ENCODE results near the gene FOXJ1.

Gene FOXJ1

GRCh38 chr17:76160896-76161528 lies 20.0 kb upstream of the FOXJ1 start:
- DNase-seq, result no peak

DNA sequence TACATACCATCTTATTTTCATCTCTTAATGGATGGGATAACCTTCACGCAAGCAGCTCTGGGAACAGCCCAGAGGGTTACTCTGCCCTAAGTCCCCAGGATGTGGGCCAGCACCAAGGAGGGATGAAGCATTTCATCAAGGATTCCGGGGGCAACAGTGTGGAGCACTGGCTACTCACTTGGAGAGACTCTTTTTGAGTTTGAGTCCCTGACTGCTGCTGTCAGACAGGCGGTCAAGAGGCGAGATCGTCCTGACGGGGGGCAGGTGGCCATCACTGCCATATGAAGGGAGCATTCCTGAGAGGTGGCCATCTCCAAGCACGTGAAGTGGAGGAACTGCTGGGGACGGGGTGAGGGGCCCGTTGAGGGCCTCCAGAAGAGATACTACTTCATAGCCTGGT lies 18.1 kb upstream of the FOXJ1 start:
- no peak for DNase-seq

- DNase-seq, result no peak
Measured at GRCh38 chr17:76157759-76158158, 16.7 kb upstream of the FOXJ1 start.

DNA sequence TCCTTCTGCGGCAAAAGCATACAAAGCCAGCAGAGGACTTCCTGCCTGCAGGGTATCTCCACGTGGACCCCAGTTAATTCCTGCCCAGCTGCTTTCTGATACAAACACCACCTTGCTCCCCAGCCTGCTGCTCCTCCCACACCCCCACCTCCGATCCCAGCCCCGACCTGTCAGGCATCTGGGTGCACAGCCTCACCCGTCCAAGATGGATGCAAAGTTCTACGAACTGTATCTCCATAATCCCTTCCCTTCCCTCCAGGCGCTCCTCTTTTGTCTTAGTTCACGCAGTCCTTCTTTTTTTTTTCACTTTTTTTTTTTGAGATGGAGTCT lies 15.6 kb upstream of the FOXJ1 start:
- DNase-seq, result no peak

GRCh38 chr17:76155988-76156661 lies 15.1 kb upstream of the FOXJ1 start:
- DNase-seq, result no peak

DNA sequence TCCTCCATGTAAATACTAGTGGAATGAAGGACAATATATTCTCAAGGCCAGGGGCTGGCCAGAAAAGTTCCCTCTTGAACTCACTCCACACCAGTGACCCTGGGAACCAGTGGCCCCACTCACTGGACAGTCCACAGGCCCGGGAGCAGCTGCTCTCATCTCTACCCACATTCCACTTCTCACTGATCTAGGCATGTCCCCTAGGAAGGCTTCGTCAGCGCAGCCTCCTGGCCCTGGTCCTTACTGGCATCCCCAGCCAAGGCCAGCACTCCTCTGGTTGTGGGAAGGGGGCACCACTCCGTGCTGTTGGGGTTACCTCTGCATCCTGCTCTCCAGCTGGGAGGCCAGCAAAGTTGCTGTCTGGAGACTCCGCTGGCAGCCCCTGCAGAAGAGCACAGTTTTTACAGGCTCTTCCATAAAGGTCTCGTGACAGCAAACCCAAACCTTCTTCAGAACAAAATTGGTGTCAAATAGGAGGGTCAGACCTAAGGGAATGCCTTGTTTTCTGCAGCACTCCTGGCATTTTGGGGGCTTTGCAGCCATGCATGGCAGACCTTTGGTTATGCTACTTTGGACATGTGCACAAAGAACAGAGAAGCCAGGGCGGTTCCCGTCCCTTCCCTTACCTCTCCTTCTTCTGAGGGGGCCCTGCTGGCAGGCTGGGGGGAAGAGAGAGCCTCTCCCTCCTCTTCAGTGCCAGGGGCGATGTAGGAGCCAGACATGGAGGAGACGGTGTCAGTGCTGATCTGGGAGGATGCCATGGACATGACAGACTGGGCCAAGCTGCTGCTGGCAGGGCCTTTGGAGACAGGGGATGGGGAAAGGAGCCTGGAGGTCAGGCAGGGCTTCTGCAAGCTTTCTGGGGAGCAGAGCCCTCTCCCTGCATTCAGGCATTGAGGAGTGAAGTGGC lies 14.1 kb upstream of the FOXJ1 start:
- no peak for DNase-seq

DNA sequence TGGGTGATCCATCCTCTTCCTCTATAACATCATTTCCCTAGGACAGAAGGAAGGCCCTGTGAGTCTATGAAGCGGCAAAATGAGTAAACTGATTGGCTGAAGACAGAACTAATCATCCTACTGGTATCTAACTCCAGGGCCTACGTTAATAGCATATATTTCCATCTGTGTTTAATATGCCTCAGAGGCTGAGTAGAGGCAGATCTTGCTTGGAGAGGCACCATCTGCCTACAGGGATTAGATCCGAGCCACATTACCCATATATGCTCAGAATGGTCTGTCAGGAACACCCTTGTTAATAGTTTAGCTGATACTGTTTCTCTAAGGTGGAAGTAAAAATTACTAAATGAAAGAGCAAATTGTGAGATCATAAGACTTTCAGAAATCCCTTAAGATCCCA lies 13.2 kb upstream of the FOXJ1 start:
- DNase-seq, result no peak

DNA sequence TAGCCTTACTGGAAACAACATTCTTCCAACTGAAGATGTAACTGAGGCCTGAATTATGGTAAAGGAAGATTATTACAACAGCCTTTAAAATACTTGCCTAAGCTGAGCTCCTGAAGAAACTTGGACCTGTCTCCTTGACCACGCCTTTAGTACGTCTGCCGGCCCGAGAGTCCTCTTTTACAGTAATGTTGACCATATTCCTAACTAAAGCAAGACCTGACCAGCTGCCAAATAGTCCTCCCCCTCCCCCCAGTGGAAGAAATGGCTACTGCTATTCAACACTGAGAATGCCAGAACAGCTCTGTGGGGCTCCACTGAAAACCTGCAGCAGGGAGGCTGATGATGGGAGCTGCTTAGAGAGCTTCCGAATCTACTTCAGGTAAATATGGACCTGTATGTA lies 12.6 kb upstream of the FOXJ1 start:
- DNase-seq, result no peak

DNA sequence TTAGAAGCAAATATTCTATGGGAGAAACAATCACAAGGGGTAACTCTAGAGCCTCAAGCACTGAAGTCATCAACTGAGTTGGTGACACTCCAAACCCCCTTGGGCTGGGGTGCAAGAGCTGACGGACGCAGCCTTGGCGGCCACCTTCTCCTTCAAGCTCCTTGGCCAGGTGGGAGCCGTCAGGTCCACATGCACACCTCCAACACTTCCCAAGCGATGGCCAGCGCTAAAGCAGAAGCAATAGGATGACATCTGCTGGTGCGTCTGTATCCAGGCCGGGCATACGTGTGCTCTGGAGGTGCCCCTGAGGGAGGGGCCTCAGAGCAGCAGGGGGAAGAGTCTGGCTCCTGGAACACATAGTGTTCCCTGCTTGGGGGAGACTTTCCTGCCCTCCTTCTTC lies 12.2 kb upstream of the FOXJ1 start:
- DNase-seq, result no peak

DNA sequence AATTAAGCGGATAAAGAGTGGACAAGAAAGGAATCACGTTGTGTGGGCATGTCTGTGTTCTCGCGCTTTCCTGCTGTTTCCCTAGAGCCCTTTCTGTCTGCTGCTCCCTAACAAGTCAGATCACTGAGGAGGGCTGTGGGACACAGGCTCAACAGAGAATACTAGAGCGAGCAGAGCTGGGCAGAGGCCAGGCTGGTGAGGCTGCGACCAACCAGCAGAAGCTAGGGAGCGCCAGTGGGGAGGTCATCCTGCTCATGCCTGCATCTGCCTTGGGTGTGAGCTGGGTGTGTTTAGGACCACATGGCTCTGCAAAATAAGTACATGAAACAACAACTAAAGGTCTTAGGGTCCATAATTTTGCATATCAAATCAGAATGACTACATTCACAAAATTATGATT lies 11.5 kb upstream of the FOXJ1 start:
- DNase-seq, result no peak

GRCh38 chr17:76151896-76152454 lies 10.9 kb upstream of the FOXJ1 start:
- DNase-seq, result no peak

GRCh38 chr17:76150712-76151622 lies 9.9 kb upstream of the FOXJ1 start:
- no peak for DNase-seq

DNA sequence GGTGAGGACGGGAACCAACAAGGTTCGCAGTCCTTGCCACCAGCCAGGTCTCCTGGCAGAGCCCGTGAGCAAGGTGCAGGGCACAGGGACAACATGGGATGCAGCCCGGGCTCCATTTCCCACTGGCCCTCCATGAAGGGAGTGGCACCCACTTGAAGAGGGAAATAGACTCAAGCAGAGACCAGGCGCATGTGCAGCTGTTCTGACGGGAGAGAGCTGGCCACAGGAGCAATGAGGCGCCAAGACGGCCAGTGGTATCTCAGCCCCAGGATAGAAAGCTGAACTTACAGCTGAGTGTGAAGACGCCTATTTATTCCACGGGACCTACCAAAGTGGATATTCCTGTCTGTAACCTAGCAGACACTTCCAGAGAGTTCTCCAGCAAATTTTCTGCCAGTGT lies 8.2 kb upstream of the FOXJ1 start:
- DNase-seq, result no peak

GRCh38 chr17:76148015-76148326 lies 6.9 kb upstream of the FOXJ1 start:
- DNase-seq, result no peak

DNA sequence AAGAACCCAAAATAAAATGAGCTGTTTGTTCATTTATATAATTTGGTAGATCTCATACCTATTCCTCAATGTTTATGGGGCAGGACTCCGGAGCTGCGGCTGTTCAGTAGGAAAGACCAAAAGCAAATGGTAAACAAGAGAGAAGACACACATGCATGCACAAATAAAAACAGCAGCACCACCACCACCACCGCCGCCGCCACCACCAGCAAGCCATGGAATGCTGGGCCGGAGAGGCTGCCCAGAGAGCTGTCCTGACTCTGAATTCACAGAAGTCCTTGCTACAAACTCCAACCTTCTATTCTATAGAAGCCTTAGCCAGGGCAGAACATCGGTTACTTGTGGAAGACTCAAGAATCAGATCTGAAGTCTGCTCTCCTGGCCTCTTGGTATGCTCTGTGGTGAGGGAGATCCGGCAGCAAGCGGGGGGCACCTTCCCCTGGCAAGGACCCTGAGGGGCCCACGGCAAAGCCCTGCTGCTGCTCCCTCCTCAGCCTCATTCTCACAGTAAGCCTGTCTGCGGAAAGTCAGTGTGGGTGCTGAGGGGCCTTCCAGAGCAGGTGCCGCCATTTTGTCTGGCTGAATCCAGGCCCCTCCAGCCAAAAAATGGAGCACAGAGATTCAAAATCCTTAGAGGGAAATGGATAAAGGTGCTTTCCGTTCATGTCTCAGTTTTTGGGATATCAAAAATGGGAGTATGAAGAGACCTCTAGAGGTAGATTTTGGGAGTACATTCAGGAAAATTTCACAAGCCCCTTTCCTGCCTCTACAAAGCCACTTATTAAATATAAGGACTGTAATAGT lies 6.4 kb upstream of the FOXJ1 start:
- no peak for DNase-seq

DNA sequence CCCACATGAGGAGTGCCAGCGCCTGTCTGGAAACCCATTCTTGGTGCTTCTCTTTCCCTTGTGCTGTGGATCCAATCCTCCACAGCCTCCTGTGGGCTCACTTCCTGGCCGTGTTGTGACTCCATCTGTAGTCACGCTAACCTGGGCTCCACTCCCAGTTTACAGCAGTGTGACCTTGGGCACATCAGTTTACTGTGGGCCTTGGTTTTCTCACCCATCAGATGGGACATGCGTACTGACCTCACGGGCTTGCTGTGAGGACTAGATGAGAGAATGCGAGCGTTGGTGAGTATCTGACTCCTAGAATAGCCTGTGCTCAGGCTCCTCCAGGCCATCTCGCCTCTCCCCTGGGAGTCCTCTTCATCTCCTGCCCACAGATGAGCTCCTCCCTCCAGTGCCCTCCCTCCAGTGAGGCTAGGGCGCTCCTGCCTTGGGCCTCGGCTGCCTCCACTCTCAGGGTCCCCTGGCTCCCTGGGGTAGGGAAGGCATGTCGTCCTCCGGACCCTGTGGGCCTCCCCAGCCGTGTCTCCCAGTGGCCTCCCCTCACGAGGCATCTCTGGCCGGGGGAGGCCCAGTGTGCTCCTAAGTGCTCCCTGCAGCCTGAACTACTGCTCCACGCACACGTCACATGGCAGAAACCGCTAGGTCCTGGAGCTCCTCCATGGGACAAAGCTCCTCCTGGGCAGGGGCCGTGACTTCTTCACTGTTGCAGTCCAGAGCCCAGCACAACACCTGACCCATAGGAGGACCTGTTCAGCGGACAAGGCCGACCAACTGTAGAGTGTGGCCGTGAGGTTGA lies 5.2 kb upstream of the FOXJ1 start:
- DNase-seq, result no peak

GRCh38 chr17:76145231-76146052 lies 4.4 kb upstream of the FOXJ1 start:
- peak; percentile 46 for DNase-seq

DNA sequence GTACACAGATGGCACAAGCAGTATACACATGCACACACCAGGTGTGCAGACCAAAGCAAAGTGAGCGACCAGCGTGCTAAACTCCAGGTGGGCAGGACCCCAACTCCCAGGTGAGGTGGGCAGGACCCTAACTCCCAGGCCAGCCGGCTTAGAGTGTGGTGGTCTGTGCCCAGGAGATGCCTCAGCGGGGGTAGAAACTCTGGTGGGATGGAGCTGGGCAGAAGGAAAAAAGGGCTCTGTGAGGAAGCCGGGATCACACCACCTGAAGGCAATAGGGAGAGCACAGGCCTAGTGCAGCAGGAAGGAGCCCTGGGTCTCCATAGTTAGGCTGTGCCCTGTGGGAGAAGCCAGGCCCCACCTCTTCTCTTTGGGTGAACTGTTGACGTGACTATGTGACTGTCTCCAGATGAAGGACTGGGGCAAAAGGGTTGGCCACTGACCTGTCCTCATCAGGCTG lies 1.6 kb upstream of the FOXJ1 start:
- no peak for DNase-seq

- DNase-seq, result no peak
Measured at GRCh38 chr17:76142039-76142584, 1.1 kb upstream of the FOXJ1 start.
